GM23338 (cell line): Measurements from ENCODE around the gene MLANA.
A peak's percentile ranks its signal among the peaks of the same experiment; 100 is the strongest.

ENCODE experiments used
- CREB1 ChIP-seq: fragments of 250-450 bp; sonication (Bioruptor Pico); IDR thresholded peaks from 2 replicates; pipeline ENCODE4 v1.5.0; 2020; ENCODE audit warnings: low read depth, mild to moderate bottlenecking, moderate library complexity
- ETS1 ChIP-seq: IDR thresholded peaks from 2 replicates; pipeline ENCODE4 v1.6.1; 2016; ENCODE audit warnings: antibody characterized with exemption
- EZH2 ChIP-seq: fragments of 200-600 bp; sonication (generic); IDR thresholded peaks from one replicate; pipeline ENCODE4 v1.8.0; 2017; ENCODE audit warnings: antibody characterized with exemption, mild to moderate bottlenecking, low read depth; ENCODE audit not compliant: unreplicated experiment
- EZH2phosphoT487 ChIP-seq: fragments of 200-600 bp; sonication (generic); IDR thresholded peaks from one replicate; pipeline ENCODE4 v1.8.1; 2018; ENCODE audit warnings: antibody characterized with exemption; ENCODE audit not compliant: unreplicated experiment
- JUNB ChIP-seq: IDR thresholded peaks from one replicate; pipeline ENCODE4 v1.6.1; 2016; ENCODE audit warnings: antibody characterized with exemption; ENCODE audit not compliant: unreplicated experiment
- NANOG ChIP-seq: IDR thresholded peaks from 2 replicates; pipeline ENCODE4 v1.6.1; 2016; ENCODE audit warnings: antibody characterized with exemption, borderline replicate concordance
- POLR2AphosphoS5 ChIP-seq: IDR thresholded peaks from 2 replicates; pipeline ENCODE4 v1.6.1; 2016; ENCODE audit warnings: antibody characterized with exemption, low read depth
- ZNF114 ChIP-seq: fragments of 250-450 bp; sonication (Bioruptor Pico); IDR thresholded peaks from 2 replicates; pipeline ENCODE4 v1.5.0; 2020; ENCODE audit warnings: mild to moderate bottlenecking, moderate library complexity
- TF ChIP-seq, protein P1 (sequence below), 2 experiments: fragments of 200-600 bp in 1 of 2; sonication (generic) in 1 of 2; conservative IDR thresholded peaks; 2 replicates each; pipeline versions ENCODE4 v1.5.1 to v1.6.1; 2016 to 2017; ENCODE audit warnings: antibody characterized with exemption in 2 of 2, low read depth in 2 of 2, mild to moderate bottlenecking in 2 of 2, moderate library complexity in 1 of 2
- TF ChIP-seq, protein P2 (sequence below): IDR thresholded peaks from one replicate; pipeline ENCODE4 v1.6.1; 2018; ENCODE audit warnings: antibody characterized with exemption; ENCODE audit not compliant: unreplicated experiment

- TF ChIP-seq, protein P1, sequence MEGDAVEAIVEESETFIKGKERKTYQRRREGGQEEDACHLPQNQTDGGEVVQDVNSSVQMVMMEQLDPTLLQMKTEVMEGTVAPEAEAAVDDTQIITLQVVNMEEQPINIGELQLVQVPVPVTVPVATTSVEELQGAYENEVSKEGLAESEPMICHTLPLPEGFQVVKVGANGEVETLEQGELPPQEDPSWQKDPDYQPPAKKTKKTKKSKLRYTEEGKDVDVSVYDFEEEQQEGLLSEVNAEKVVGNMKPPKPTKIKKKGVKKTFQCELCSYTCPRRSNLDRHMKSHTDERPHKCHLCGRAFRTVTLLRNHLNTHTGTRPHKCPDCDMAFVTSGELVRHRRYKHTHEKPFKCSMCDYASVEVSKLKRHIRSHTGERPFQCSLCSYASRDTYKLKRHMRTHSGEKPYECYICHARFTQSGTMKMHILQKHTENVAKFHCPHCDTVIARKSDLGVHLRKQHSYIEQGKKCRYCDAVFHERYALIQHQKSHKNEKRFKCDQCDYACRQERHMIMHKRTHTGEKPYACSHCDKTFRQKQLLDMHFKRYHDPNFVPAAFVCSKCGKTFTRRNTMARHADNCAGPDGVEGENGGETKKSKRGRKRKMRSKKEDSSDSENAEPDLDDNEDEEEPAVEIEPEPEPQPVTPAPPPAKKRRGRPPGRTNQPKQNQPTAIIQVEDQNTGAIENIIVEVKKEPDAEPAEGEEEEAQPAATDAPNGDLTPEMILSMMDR (conservative IDR thresholded peaks at IDR 0.05; ENCODE audit: low read depth in 2 of 2): peak; percentile 56 to 74
- TF ChIP-seq EZH2phosphoT487 (no peak), JUNB (no peak), ZNF114 (no peak), EZH2 (no peak), POLR2AphosphoS5 (no peak), CREB1 (CRISPR knock-in tag) (no peak), NANOG (no peak), ETS1 (no peak)
- TF ChIP-seq, protein P2, sequence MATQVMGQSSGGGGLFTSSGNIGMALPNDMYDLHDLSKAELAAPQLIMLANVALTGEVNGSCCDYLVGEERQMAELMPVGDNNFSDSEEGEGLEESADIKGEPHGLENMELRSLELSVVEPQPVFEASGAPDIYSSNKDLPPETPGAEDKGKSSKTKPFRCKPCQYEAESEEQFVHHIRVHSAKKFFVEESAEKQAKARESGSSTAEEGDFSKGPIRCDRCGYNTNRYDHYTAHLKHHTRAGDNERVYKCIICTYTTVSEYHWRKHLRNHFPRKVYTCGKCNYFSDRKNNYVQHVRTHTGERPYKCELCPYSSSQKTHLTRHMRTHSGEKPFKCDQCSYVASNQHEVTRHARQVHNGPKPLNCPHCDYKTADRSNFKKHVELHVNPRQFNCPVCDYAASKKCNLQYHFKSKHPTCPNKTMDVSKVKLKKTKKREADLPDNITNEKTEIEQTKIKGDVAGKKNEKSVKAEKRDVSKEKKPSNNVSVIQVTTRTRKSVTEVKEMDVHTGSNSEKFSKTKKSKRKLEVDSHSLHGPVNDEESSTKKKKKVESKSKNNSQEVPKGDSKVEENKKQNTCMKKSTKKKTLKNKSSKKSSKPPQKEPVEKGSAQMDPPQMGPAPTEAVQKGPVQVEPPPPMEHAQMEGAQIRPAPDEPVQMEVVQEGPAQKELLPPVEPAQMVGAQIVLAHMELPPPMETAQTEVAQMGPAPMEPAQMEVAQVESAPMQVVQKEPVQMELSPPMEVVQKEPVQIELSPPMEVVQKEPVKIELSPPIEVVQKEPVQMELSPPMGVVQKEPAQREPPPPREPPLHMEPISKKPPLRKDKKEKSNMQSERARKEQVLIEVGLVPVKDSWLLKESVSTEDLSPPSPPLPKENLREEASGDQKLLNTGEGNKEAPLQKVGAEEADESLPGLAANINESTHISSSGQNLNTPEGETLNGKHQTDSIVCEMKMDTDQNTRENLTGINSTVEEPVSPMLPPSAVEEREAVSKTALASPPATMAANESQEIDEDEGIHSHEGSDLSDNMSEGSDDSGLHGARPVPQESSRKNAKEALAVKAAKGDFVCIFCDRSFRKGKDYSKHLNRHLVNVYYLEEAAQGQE: no peak
These were observed 8.6 kb downstream of the MLANA start for GRCh38 chr9:5899292-5899691.
